Vagina (tissue), 2 donors: ENCODE data around the gene WNT4.

Experiments
- POLR2A ChIP-seq, 2 donors: fragments of 450-650 bp; IDR thresholded peaks; one replicate each; pipeline ENCODE4 v1.6.1; 2017; ENCODE audit warnings: antibody characterized with exemption in 2 of 2, mild to moderate bottlenecking in 2 of 2, moderate library complexity in 2 of 2
- TF ChIP-seq, protein P1 (sequence below), 3 experiments: fragments of 450-650 bp in 2 of 3; fragments of 200-600 bp in 1 of 3; sonication (generic) in 1 of 3; IDR thresholded peaks; one replicate each; pipeline ENCODE4 v1.5.1; 2017 to 2019; ENCODE audit warnings: antibody characterized with exemption in 3 of 3, mild to moderate bottlenecking in 2 of 3, moderate library complexity in 2 of 3

DNA sequence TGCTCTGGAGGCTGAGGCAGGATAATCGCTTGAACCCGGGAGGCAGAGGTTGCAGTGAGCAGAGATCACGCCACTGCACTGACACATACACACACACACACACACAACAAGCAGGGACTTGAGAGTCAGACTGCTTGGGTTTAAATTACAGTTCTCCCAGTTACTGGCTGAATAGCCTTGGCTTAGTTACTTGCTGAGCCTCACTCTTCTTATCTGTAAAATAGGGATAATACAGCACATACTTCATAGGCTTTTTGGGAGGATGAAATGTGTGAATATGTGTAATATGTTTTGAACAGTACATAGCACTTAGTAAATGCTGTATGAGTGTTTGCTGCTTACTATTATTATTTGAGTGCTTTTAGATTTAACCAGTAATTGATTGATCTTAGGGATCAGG lies 66.6 kb downstream of the WNT4 start:
- TF ChIP-seq, protein P1, sequence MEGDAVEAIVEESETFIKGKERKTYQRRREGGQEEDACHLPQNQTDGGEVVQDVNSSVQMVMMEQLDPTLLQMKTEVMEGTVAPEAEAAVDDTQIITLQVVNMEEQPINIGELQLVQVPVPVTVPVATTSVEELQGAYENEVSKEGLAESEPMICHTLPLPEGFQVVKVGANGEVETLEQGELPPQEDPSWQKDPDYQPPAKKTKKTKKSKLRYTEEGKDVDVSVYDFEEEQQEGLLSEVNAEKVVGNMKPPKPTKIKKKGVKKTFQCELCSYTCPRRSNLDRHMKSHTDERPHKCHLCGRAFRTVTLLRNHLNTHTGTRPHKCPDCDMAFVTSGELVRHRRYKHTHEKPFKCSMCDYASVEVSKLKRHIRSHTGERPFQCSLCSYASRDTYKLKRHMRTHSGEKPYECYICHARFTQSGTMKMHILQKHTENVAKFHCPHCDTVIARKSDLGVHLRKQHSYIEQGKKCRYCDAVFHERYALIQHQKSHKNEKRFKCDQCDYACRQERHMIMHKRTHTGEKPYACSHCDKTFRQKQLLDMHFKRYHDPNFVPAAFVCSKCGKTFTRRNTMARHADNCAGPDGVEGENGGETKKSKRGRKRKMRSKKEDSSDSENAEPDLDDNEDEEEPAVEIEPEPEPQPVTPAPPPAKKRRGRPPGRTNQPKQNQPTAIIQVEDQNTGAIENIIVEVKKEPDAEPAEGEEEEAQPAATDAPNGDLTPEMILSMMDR (IDR thresholded peaks at IDR 0.05), result no peak
- no peak for TF ChIP-seq POLR2A (IDR thresholded peaks at IDR 0.05)
